ENCODE measurements around the gene PSD.

Gene PSD

GRCh38 chr10:102444851-102445250, 26.3 kb upstream of the PSD start:
- DNase-seq (ENCODE audit: low spot score): no peak

DNA sequence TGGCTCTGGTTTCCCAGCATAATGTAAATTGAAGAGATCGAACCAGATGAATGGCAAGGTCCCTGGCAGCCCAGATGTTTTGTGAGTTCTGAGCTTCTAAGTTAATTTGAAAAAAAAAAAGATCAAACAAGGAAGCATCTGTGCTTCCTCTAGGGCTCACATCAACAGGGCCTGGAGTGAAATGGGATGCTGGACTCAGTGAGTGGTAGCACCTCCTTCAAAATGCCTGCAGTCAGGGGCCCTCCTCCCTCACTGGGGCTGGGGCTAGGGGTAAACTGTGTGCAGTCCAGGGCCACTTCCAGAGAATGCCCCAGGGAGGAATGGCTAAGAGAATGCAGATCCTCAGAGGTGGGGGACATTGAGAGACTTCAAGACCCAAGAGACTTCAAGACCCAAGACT, 19.8 kb upstream of the PSD start:
- DNase-seq (ENCODE audit: low spot score): no peak

- DNase-seq (ENCODE audit: low spot score): no peak
Observed at GRCh38 chr10:102437515-102437914, 18.9 kb upstream of the PSD start.

DNA sequence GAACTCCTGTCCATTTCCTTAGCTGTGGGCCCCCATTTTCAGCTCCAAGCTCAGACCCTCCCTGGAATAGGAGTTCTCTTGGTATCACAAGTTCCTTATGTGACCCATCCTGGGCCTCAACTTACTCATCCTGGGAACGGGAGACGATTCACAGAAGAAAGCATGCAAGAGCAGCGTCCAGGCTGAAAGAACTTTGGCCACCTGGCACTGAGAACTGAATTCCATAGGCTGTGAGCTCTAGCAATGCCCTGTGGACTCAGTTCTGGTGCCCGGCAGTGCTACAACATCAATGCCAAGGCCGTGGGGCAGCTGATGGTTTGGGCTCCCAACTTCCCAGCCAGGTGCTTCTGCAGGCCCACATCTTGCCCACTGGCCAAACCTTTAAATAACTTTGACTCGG, 17.7 kb upstream of the PSD start:
- DNase-seq (ENCODE audit: low spot score): no peak

DNA sequence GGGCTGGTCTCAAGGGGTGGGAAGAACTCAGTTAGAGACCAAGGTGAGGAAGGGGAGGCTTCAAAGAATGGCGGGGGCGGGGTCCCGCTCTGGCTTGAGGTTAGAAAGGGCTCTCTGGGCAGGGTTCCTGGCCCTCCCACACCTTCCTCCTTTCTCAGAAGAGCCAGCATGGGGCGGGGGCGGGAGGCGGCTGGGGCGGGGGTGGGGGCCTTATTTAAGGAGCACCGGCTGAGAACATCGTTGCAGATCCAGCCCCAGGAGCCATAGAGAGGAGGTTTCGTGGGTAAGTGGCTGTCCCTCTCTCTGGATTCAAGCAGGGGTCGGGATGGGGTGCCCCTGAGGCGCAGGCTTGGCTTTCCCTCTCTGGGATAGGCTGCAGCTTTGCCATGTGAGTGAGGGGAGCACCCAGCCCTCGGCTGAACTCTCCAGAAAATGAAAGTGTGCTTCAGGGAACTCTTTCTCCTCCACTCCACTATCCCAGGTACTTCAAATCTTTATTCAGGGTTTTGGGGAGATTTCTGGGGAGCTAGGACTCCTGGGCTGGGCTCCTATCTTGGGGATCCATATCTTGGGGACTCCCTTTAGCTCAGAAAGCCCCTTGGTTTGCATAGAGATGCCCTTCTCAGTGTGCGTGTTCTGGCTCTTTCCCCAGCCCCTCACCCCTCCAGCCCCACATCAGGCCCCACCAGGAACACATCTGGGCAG, 17.1 kb upstream of the PSD start:
- DNase-seq (ENCODE audit: low spot score): no peak

DNA sequence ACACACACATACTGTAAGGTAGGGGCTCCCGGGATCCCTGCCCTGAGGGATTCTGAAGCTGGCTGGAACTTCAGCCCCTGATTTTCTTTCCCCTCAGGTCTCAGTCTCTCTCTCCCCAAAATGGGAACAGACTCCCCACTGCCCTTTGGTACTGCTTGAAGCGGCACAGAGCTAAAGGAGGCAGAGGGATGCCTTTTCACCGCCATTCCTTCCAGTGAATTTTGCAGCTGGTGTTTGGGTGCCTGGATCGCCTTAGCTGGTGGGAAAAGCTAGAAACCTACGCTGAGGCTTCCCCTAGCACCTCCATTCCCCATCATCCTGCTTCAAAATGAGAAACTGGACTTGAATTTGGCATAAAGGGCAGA, 16.5 kb upstream of the PSD start:
- DNase-seq (ENCODE audit: low spot score): no peak

GRCh38 chr10:102434394-102435132, 16.0 kb upstream of the PSD start:
- no peak for DNase-seq (ENCODE audit: low spot score)

GRCh38 chr10:102433619-102434046, 15.0 kb upstream of the PSD start:
- no peak for DNase-seq (ENCODE audit: low spot score)

DNA sequence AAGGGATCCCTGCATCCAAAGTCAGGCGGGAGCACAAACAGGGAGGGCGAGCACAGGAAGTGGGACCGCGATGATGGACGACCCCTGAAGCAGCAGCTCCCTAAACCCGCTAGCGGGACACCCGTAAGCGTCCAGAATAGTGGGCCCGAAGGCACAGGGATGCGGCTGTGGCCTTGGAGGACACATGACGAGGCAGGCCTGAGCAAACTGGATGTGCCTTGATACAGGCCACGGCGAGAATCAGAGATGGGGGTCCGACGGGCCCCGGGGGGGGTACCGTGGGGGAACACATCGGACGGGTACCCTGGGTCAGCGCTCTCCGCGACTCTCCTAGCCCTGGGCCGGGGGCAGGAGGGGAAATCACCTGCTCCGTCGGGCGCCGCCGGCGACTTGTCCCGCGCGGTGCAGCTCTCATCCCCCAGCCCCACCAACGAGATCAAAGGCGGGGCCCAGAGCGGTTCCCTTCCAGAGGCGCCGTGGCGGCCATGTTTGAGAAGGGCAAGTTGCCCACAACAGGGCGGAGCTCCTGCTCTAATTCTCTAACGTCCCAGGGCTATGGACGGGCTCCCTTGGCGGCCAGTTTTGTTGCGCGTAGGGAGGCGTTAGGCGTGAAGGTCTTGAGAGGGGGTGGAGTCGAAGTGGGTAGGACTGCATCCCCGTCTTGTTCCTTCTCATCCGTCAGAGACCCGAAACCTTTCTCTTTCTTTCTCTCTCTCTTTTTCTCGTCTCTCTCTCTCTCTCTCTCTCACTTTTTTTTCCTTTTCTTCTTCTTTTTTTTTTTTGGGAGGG, 13.8 kb upstream of the PSD start, which contains the start of gene CUEDC2:
Gene CUEDC2 (minus strand): TSS at position 413 of the 789 bp plus-strand sequence. CDS start 7,386 bp downstream, outside the sequence.
- peak; percentile 97 for DNase-seq (ENCODE audit: low spot score)

DNA sequence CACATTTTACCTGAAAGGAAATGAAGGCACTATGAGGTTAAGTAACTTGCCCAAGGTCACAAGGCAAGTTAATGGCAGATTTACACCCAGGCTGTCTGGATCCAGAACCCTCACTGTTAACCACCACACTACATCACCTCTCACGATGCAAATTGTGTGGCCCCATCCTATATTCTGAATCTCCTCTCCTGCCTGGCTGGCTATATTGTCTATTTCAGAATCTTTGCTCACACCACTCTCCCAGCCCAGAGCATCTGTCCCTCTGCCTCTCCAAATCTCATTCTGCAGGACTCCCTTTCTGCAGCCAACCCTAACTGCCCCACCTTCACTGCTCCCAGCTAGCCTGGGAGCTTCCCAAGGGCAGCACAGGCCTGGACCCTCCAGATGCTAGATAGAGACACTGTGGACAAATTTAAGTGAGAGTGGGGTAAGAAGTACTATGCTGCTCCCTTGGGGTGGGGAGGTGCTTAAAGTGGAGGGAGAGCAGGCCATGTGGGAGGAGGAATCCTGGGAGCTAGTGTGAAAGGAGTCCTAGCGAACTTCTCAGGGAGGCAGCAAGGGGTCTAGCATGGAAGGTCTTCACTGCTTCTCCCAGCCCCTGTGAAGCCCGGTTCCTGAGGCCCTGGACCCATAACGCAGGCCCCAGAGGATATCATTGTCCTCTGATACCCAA, 13.0 kb upstream of the PSD start:
- DNase-seq (ENCODE audit: low spot score): peak; percentile 68

- DNase-seq (ENCODE audit: low spot score): no peak
Observed at GRCh38 chr10:102429468-102429867, 10.9 kb upstream of the PSD start.

GRCh38 chr10:102426803-102427287, 8.3 kb upstream of the PSD start:
- no peak for DNase-seq (ENCODE audit: low spot score)

- no peak for DNase-seq (ENCODE audit: low spot score)
Observed at GRCh38 chr10:102425444-102425843, 6.9 kb upstream of the PSD start.

DNA sequence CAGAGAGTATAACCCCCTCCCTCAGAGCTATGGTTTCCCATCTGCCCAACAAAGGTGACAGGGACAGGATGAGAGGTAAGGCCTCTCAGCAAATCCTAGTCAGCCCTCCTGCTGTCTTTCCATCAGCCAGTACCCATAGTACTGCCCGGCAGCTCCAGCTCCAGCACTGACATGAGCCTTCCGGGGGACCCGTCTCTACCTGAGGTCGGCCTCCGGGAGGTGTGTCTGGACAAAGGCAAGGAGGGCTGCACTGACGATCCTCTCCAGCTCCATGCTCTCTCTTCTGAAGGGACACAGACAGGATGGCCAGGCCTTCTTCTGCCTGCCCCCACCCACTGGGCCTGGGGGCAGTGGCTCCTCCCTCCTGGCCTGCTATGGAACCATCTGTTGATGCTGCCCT, 6.3 kb upstream of the PSD start:
- no peak for DNase-seq (ENCODE audit: low spot score)

DNA sequence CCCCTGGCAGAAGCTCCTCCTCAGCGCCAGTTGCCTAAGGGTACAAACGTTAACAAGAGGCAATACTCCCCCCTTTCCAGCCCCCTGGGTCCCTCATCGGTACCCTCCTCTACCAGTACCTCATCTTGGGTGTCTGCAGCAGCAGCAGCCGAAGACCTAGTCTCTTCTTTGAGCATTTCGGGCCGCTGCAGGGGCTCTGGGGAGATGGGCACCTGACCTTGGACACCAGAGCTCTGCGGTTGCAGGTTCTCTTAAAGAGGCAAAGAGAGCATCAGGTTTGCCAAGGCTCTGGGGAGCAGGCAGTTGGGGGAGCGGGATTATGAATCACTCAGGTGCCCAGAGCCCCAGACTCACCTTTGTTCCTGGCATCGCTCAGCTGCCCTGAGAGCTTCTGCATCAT, 5.6 kb upstream of the PSD start:
- DNase-seq (ENCODE audit: low spot score): no peak

DNA sequence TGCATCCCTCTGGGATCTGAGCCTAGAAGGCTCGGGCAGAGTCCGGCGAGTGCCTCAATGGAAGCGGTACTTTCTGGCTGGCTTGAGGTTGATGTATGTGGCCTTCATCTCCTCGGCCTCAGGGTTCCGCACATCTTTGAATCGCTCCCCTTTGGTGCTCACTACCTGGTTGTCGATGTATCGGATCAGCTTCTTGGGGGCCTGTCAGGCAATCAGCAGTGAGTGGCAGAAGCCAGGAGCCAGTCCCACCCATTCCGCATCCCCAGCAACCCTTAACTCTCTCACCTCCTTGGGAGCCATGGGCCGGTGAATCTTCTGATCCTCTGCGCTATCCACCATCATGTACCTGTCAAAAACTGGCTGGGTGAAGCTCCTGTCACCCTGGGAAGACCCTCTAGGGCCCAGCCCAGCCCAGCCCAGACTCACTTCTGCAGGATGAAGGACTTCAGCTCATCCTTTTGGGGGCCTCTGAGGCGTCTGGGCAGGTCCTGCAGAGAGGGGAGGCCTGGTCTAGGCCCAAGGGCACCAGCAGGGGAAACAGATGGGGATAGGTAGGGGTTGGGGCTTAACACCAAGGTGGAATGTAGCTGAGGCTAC, 4.9 kb upstream of the PSD start:
- DNase-seq (ENCODE audit: low spot score): no peak

GRCh38 chr10:102422545-102423129, 4.1 kb upstream of the PSD start:
- peak; percentile 66 for DNase-seq (ENCODE audit: low spot score)

DNA sequence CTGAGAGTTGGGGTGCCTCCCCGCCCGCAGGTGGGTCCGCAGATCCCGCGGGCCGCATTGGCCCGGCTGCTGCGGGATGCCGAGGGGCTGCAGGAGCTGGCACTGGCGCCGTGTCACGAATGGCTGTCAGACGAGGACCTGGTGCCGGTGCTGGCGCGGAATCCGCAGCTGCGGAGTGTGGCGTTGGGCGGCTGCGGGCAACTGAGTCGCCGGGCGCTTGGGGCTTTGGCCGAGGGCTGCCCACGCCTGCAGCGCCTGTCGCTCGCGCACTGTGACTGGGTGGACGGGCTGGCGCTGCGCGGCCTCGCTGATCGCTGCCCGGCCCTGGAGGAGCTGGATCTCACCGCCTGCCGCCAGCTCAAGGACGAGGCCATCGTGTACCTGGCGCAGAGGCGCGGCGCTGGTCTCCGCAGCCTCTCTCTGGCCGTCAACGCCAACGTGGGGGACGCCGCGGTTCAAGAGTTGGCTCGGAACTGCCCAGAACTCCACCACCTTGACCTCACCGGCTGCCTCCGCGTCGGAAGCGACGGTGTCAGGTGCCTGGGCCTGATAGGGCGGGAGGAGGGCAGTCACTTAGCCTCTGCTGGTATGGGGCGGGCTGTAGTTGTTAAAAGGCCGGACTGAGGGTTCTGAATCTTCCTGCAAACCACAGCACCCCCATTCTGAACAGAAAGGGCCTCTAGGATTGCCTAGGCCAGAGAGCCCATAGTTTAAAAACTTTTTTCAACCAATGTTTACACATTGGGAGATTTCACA, 3.4 kb upstream of the PSD start:
- no peak for DNase-seq (ENCODE audit: low spot score)

- no peak for DNase-seq (ENCODE audit: low spot score)
Observed at GRCh38 chr10:102421507-102421756, 2.8 kb upstream of the PSD start.

DNA sequence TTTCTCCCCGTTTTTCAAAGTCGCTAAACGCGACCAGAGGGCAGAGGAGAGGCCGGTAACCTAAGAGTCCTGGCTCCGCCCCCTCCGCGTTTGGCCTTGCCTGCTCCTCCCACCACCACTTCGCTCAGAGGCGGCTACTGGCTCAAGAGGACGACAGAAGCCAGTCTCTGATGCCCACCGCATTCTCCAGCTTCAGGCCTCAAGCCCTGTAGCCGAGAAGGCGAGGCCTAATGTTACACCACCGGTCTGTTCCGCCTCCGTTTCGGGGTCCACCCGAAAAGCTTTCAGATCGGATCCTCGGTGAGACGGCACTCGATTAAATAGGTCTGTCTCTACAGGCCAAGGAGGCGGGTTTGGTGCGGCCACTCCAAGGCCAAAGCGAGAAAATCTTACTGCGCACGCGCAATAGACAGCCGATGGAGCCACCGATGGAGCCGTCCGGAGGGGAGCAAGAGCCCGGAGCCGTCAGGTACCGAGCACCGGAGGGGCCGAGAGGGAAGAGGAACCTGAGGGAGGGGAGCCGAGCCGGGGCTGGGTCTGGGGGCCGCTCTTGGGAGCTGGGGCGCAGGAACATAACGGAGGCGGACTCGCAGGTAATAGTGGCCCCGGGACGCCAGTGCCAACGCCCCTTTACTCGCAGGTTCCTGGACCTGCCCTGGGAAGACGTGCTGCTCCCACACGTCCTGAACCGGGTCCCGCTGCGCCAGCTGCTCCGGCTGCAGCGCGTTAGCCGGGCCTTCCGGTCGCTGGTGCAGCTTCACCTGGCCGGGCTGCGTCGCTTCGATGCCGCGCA, 2.3 kb upstream of the PSD start, which contains the start of gene FBXL15:
Gene FBXL15 (plus strand): TSS at position 123 of the 793 bp plus-strand sequence. CDS start 294 bp downstream, at position 417.
- DNase-seq (ENCODE audit: low spot score): peak; percentile 98
